HCT116 (cell line): Measurements from ENCODE around the gene NR4A1. TPM values are rescaled to one million over a fixed set of nuclear protein-coding genes. Genes with fewer than 3 reads are reported as not detected.

Experiments
- ATAC-seq: fragments of 200-7000 bp; cut with Tn5 transposase; 2 replicates; pipeline ENCODE4 v1.9.1; 2020; ENCODE audit warnings: mild to moderate bottlenecking, moderate library complexity
- BruUV-seq: library from RNA; stranded (reverse); fragments of 400-500 nt; replicated peaks from 2 replicates; lab custom pipeline; 2021; lab: Mats Ljungman, UMichigan
- CTCF ChIA-PET: fragments of 300-600 bp; sonication (Branson Sonifier 250); formaldehyde crosslinking; loops from one replicate; lab custom pipeline; 2021; ENCODE audit warnings: antibody characterized with exemption; lab: Charles Lee
- POLR2A ChIA-PET: fragments of 300-600, 350-600 bp; sonication (Branson Sonifier 250); formaldehyde crosslinking; loops from one replicate; lab custom pipeline; 2021; ENCODE audit warnings: antibody characterized with exemption; lab: Charles Lee
- RAD21 ChIA-PET, 2 experiments: fragments of 300-600 bp; sonication (Branson Sonifier 250); formaldehyde crosslinking; loops; one replicate each; lab custom pipeline; 2023; ENCODE audit warnings: low total read pairs in 2 of 2; ENCODE audit not compliant: uncharacterized antibody in 2 of 2, unreplicated experiment in 2 of 2, low non-redundant PET in 1 of 2; lab: Charles Lee
- DNase-seq: peaks from one replicate; pipeline ENCODE4 v3.0.0-alpha.2; 2010; ENCODE audit warnings: low read depth, low spot score
- H2AFZ ChIP-seq: fragments of 200-600 bp; shearing (Covaris generic), sonication (generic); 2 replicates; pipeline ENCODE4 v1.6.1; 2017; ENCODE audit warnings: low read depth, mixed run types, mixed read lengths, antibody characterized with exemption, low read length; ENCODE audit not compliant: poor library complexity, severe bottlenecking
- H3K27ac ChIP-seq: 2 replicates; pipeline ENCODE4 v1.5.1; 2012; ENCODE audit warnings: low read depth, low read length
- H3K27me3 ChIP-seq: fragments of 200-600 bp; sonication (generic); 2 replicates; pipeline ENCODE4 v1.6.1; 2016; ENCODE audit warnings: mixed run types, low read length, mixed read lengths; ENCODE audit not compliant: insufficient read depth
- H3K36me3 ChIP-seq, 2 experiments: fragments of 200-500 bp in 1 of 2; fragments of 200-600 bp in 1 of 2; sonication (Bioruptor generic) in 1 of 2; sonication (generic) in 1 of 2; 2 replicates each; pipeline versions ENCODE4 v1.5.1 to v1.6.1; 2014 to 2016; ENCODE audit warnings: low read length in 2 of 2, inconsistent platforms in 1 of 2, mixed read lengths in 1 of 2, mixed run types in 1 of 2; ENCODE audit not compliant: insufficient read depth in 2 of 2, control insufficient read depth in 1 of 2
- H3K4me1 ChIP-seq, 2 experiments: fragments of 200-600 bp in 1 of 2; sonication (generic) in 1 of 2; 2 replicates each; pipeline versions ENCODE4 v1.5.1 to v1.6.1; 2012 to 2017; ENCODE audit warnings: low read length in 2 of 2, inconsistent platforms in 1 of 2, mild to moderate bottlenecking in 1 of 2, mixed read lengths in 1 of 2, mixed run types in 1 of 2, moderate library complexity in 1 of 2; ENCODE audit not compliant: insufficient read depth in 2 of 2, control insufficient read depth in 1 of 2
- H3K4me2 ChIP-seq: fragments of 200-600 bp; sonication (generic); 2 replicates; pipeline ENCODE4 v1.6.1; 2017; ENCODE audit warnings: mixed run types, low read length, mixed read lengths
- H3K4me3 ChIP-seq, 2 experiments: fragments of 200-600 bp in 1 of 2; sonication (generic) in 1 of 2; replicated peaks in 1 of 2; 2 replicates each; pipeline ENCODE4 v1.5.1; 2011 to 2016; ENCODE audit warnings: low read length in 2 of 2, control low read depth in 1 of 2, low read depth in 1 of 2, mild to moderate bottlenecking in 1 of 2, mixed read lengths in 1 of 2, mixed run types in 1 of 2
- H3K79me2 ChIP-seq: fragments of 200-600 bp; sonication (generic); 2 replicates; pipeline ENCODE4 v1.6.1; 2017; ENCODE audit warnings: mild to moderate bottlenecking, mixed run types, low read length, moderate library complexity, mixed read lengths; ENCODE audit not compliant: insufficient read depth
- H3K9ac ChIP-seq: fragments of 200-600 bp; sonication (generic); 2 replicates; pipeline ENCODE4 v1.6.1; 2016; ENCODE audit warnings: low read length, mixed read lengths
- H3K9me2 ChIP-seq: fragments of 200-600 bp; sonication (generic), shearing (Covaris generic); 2 replicates; pipeline ENCODE4 v1.6.1; 2017; ENCODE audit warnings: mixed run types, mild to moderate bottlenecking, moderate library complexity; ENCODE audit not compliant: insufficient read depth
- H3K9me3 ChIP-seq, 2 experiments: fragments of 200-500 bp in 1 of 2; fragments of 200-600 bp in 1 of 2; sonication (Bioruptor generic) in 1 of 2; sonication (generic) in 1 of 2; 2 replicates each; pipeline ENCODE4 v1.6.1; 2014 to 2017; ENCODE audit warnings: low read length in 2 of 2, mixed read lengths in 2 of 2, inconsistent platforms in 1 of 2, low read depth in 1 of 2, mild to moderate bottlenecking in 1 of 2, mixed run types in 1 of 2, moderate library complexity in 1 of 2; ENCODE audit not compliant: control insufficient read depth in 1 of 2, insufficient read depth in 1 of 2
- H4K20me1 ChIP-seq: fragments of 200-600 bp; sonication (generic), shearing (Covaris generic); 2 replicates; pipeline ENCODE4 v1.6.1; 2017; ENCODE audit warnings: mixed run types, mild to moderate bottlenecking, moderate library complexity; ENCODE audit not compliant: insufficient read depth
- ATF3 ChIP-seq: IDR thresholded peaks from 2 replicates; pipeline ENCODE4 v1.6.1; 2012
- CBX3 ChIP-seq: IDR thresholded peaks from 2 replicates; pipeline ENCODE4 v1.6.1; 2012; ENCODE audit warnings: low read depth
- EGR1 ChIP-seq: IDR thresholded peaks from 2 replicates; pipeline ENCODE4 v1.6.1; 2012; ENCODE audit warnings: low read depth
- ELF1 ChIP-seq: IDR thresholded peaks from 2 replicates; pipeline ENCODE4 v1.6.1; 2012; ENCODE audit warnings: low read depth, borderline replicate concordance
- EZH2 ChIP-seq: fragments of 200-600 bp; sonication (generic); IDR thresholded peaks from 2 replicates; pipeline ENCODE4 v1.6.1; 2017; ENCODE audit warnings: antibody characterized with exemption, mixed run types
- FOSL1 ChIP-seq: IDR thresholded peaks from 2 replicates; pipeline ENCODE4 v1.6.1; 2012; ENCODE audit warnings: low read depth
- POLR2A ChIP-seq: IDR thresholded peaks from 2 replicates; pipeline ENCODE4 v1.7.0; 2011; ENCODE audit warnings: borderline replicate concordance; ENCODE audit not compliant: insufficient read depth, insufficient read length; ENCODE audit errors: extremely low read depth
- POLR2AphosphoS5 ChIP-seq: IDR thresholded peaks from 2 replicates; pipeline ENCODE4 v1.6.1; 2011; ENCODE audit warnings: mild to moderate bottlenecking, low read depth, low read length, moderate library complexity
- RAD21 ChIP-seq: IDR thresholded peaks from 2 replicates; pipeline ENCODE4 v1.6.1; 2012; ENCODE audit warnings: low read depth, mild to moderate bottlenecking
- SIN3A ChIP-seq: IDR thresholded peaks from 2 replicates; pipeline ENCODE4 v1.6.1; 2012; ENCODE audit warnings: low read depth
- SP1 ChIP-seq: IDR thresholded peaks from 2 replicates; pipeline ENCODE4 v1.6.1; 2012; ENCODE audit warnings: low read depth
- SRF ChIP-seq: IDR thresholded peaks from 2 replicates; pipeline ENCODE4 v1.6.1; 2012; ENCODE audit warnings: low read depth
- YY1 ChIP-seq: IDR thresholded peaks from 2 replicates; pipeline ENCODE4 v1.6.1; 2011; ENCODE audit warnings: low read length, low read depth, moderate library complexity, mild to moderate bottlenecking; ENCODE audit not compliant: insufficient replicate concordance; ENCODE audit errors: extremely low read depth
- ZNF274 ChIP-seq: fragments of 200-500 bp; sonication (Bioruptor generic); IDR thresholded peaks from 2 replicates; pipeline ENCODE4 v1.6.1; 2014; ENCODE audit warnings: mild to moderate bottlenecking, low read depth, low read length, inconsistent platforms
- intact Hi-C: fragments of 100-400 bp; cut with micrococcal nuclease; formaldehyde crosslinking; loops from 2 replicates; pipeline ENCODE4 v1.10.0; 2022
- total RNA-seq: library from RNA; stranded (reverse); gene quantifications from one replicate; pipeline ENCODE4 v1.2.1, GENCODE V29; 2021; ENCODE audit not compliant: unreplicated experiment
- TF ChIP-seq, protein P1 (sequence below): IDR thresholded peaks from 2 replicates; pipeline ENCODE4 v1.6.1; 2012; ENCODE audit warnings: low read depth
- TF ChIP-seq, protein P2 (sequence below): IDR thresholded peaks from 2 replicates; pipeline ENCODE4 v1.6.1; 2012

The NR4A1 gene
- total RNA-seq, 1 experiment from 2014 or later, result 35.3 TPM

DNA sequence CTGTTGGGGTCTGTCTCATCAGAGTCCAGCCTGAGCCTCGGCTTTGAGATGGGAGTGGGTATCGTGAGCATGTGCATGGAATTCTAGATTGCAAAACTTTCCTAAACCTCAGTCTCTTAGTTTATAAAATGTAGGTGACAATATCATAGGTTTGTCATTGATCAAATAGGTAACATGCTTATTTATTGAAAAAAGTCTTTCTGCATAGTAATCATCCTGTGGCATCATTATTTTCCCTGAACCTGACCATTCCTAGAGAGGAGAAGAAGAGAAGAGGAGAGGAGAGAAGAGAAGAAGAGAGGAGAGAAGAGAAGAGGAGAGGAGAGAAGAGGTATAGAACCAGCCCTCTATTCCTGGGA is 32.4 kb downstream of the NR4A1 start:
- Histone ChIP-seq H4K20me1 (no peaks in the 10 kb centered on the region), H3K9ac (no peak overlapping the region), H3K27me3 (no peaks in the 10 kb centered on the region; the same call in 1 of the 2 replicates), H3K79me2 (no peaks in the 10 kb centered on the region), H3K4me2 (no peak overlapping the region), H3K36me3 (no peaks in the 10 kb centered on the region; a peak in 2 of 4 replicates), H2AFZ (no peak overlapping the region), H3K27ac (no peak overlapping the region), H3K4me3 (no peak overlapping the region), H3K9me2 (no peaks in the 10 kb centered on the region), H3K4me1 (peaks cover 0 to 5% of the 10 kb centered on the region in 2 experiments; a peak in 1 of 4 replicates), H3K9me3 (no peaks in the 10 kb centered on the region)
- intact Hi-C loops, result loop anchor here (1.0 kb wide), 1 partner anchor 58 kb away; no protein-coding TSS in a partner anchor
- RAD21 ChIA-PET, result interaction anchor here in 1 of 2 experiments (1.7 kb wide), 1 partner anchor 58 kb away, joined by 9 read pairs; no protein-coding TSS in a partner anchor
- POLR2A ChIA-PET, result interaction anchor here (0.7 to 1.0 kb wide), 2 partner anchors 32 to 58 kb away, joined by 3 to 6 read pairs; partner anchors contain the start of gene NR4A1
- no peak for TF ChIP-seq CBX3
- no peak for TF ChIP-seq POLR2AphosphoS5
- no peak for TF ChIP-seq EZH2
- no peak for TF ChIP-seq ELF1
- ATAC-seq, result no peak
- CTCF ChIA-PET, result interaction anchor here (1.0 to 8.9 kb wide), 3 partner anchors 8 to 59 kb away, joined by 4 to 123 read pairs (median 4); no protein-coding TSS in a partner anchor
- no peak for DNase-seq
- no TSS peak for BruUV-seq

DNA sequence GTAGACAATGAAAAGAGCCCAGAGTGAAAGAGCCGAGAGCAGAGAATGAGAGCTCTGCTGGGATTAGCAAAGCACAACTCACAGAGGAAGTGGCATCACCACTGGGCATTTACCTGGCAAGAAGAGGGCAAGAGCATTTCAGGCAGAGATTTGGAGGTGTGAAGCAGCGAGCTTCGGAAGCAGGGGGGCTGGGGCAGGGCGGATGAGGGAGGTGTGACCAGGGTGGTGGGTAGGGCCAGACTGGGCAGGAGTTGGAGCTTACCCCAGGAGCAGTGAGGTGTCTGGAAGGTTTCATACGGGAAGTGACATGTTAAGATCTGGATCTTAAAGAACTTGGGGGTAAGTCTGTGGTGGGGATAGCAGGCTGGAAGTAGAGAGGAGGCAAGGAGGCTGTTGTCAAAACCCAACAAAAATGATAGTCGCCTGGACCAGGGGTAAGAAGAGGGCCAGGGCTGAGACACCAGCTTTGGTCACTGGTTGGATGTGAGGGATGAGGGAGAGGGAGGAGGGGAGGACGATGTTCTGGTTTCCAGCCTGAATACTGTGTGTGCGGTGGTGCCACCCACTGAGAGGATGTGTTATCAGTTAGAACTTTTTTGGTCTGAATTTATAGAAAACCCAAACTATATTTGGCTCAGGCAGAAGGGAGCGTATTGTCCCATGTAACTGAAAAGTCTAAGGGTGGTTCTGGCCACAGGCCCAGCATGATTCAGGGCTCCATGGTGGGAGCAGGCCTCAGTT is 33.4 kb downstream of the NR4A1 start:
- Histone ChIP-seq H3K9me3 (no peaks in the 10 kb centered on the region), H3K9ac (no peak overlapping the region), H4K20me1 (no peaks in the 10 kb centered on the region), H3K79me2 (no peaks in the 10 kb centered on the region), H3K4me1 (peaks cover 0 to 5% of the 10 kb centered on the region in 2 experiments; a peak in 1 of 4 replicates), H3K9me2 (no peaks in the 10 kb centered on the region), H2AFZ (no peak overlapping the region), H3K4me2 (no peak overlapping the region), H3K27ac (no peak overlapping the region), H3K4me3 (no peak overlapping the region), H3K36me3 (no peaks in the 10 kb centered on the region), H3K27me3 (peaks cover 7% of the 10 kb centered on the region)
- ChIA-PET CTCF (interaction anchor here (1.1 to 8.9 kb wide), 2 partner anchors 35 to 60 kb away, joined by 4 to 123 read pairs; no protein-coding TSS in a partner anchor), POLR2A (no interaction called here), RAD21 (no interaction called here)
- BruUV-seq, result no TSS peak
- no peak for DNase-seq
- intact Hi-C loops, result no loop called here
- ATAC-seq, result no peak
- TF ChIP-seq SRF (no peak), FOSL1 (no peak), SIN3A (no peak), CBX3 (no peak), ELF1 (no peak), POLR2AphosphoS5 (no peak), YY1 (no peak), ATF3 (no peak), EZH2 (no peak), ZNF274 (no peak), SP1 (no peak), POLR2A (no peak), RAD21 (no peak), EGR1 (no peak)
- TF ChIP-seq, protein P1, sequence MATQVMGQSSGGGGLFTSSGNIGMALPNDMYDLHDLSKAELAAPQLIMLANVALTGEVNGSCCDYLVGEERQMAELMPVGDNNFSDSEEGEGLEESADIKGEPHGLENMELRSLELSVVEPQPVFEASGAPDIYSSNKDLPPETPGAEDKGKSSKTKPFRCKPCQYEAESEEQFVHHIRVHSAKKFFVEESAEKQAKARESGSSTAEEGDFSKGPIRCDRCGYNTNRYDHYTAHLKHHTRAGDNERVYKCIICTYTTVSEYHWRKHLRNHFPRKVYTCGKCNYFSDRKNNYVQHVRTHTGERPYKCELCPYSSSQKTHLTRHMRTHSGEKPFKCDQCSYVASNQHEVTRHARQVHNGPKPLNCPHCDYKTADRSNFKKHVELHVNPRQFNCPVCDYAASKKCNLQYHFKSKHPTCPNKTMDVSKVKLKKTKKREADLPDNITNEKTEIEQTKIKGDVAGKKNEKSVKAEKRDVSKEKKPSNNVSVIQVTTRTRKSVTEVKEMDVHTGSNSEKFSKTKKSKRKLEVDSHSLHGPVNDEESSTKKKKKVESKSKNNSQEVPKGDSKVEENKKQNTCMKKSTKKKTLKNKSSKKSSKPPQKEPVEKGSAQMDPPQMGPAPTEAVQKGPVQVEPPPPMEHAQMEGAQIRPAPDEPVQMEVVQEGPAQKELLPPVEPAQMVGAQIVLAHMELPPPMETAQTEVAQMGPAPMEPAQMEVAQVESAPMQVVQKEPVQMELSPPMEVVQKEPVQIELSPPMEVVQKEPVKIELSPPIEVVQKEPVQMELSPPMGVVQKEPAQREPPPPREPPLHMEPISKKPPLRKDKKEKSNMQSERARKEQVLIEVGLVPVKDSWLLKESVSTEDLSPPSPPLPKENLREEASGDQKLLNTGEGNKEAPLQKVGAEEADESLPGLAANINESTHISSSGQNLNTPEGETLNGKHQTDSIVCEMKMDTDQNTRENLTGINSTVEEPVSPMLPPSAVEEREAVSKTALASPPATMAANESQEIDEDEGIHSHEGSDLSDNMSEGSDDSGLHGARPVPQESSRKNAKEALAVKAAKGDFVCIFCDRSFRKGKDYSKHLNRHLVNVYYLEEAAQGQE, result no peak
- TF ChIP-seq, protein P2, sequence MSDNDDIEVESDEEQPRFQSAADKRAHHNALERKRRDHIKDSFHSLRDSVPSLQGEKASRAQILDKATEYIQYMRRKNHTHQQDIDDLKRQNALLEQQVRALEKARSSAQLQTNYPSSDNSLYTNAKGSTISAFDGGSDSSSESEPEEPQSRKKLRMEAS, result no peak
